Measurements from ENCODE around the gene BUD13. TPM values are rescaled to one million over a fixed set of nuclear protein-coding genes. Genes with fewer than 3 reads are reported as not detected.
"Not testable (repeated sequence)": the region's sequence is repeated elsewhere in the genome, so short reads cannot be mapped to it uniquely, and the experiment has no call there.

Gene BUD13
- total and polyA plus RNA-seq, 2 of the 4 experiments (the other 2 are of a cell fraction): 11.2 to 14.0 TPM

DNA sequence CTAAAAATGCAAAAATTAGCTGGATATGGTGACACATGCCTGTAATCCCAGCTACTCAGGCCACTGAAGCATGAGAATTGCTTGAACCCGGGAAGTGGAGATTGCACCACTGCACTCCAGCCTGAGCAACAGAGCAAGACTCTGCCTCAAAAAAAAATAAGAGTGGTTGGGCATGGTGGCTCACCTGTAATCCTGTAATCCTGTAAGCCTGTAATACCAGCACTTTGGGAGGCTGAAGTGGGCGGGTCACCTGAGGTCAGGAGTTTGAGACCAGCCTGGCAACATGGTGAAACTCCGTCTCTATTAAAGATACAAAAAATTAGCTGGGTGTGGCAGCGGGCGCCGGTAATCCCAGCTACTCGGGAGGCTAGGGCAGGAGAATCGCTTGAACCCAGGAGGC lies 16.7 kb downstream of the BUD13 start:
- intact Hi-C loops (cut with micrococcal nuclease); BruUV-seq (replicated peaks); H4K91ac ChIP-seq (ENCODE audit: insufficient read depth, low read depth, low read length); H3K56ac ChIP-seq (ENCODE audit: extremely low read depth, insufficient read depth, low read length); H3K79me1 ChIP-seq (ENCODE audit: low read depth in 1 of 2, low read length in 2 of 2); H3K9me3 ChIP-seq (ENCODE audit: control insufficient read depth, insufficient read depth, low read length); H4K20me1 ChIP-seq (ENCODE audit: insufficient read depth, low read length); H2BK5ac ChIP-seq (ENCODE audit: low read depth, low read length, poor library complexity, severe bottlenecking); H3K18ac ChIP-seq (ENCODE audit: low read depth, low read length); H2AK5ac ChIP-seq (ENCODE audit: low read depth, low read length); H3K27me3 ChIP-seq (ENCODE audit: control insufficient read depth, insufficient read depth, low read length); in situ Hi-C loops (cut with MboI; ENCODE audit: low sequenced_read_pairs); H4K8ac ChIP-seq (ENCODE audit: low read depth in 2 of 2, low read length in 2 of 2); H2BK20ac ChIP-seq (ENCODE audit: low read depth, low read length); ATAC-seq (ENCODE audit: low read depth); dilution Hi-C loops (cut with HindIII; ENCODE audit: low sequenced_read_pairs, unreplicated experiment); H2AFZ ChIP-seq (replicated peaks; ENCODE audit: low read length, poor library complexity); H3K14ac ChIP-seq (replicated peaks; ENCODE audit: low read depth, low read length); H4K5ac ChIP-seq (ENCODE audit: low read depth, low read length); H2AK9ac ChIP-seq (replicated peaks; ENCODE audit: low read depth, low read length, poor library complexity); H3K4me2 ChIP-seq (ENCODE audit: low read depth, low read length); POLR2A ChIA-PET (ENCODE audit: unreplicated experiment); H3K4me1 ChIP-seq (ENCODE audit: control insufficient read depth, insufficient read depth, low read length); H2BK120ac ChIP-seq (ENCODE audit: low read depth, low read length); H2BK15ac ChIP-seq (ENCODE audit: low read depth, low read length); H3K23ac ChIP-seq (ENCODE audit: low read depth, low read length); H3K9me1 ChIP-seq (ENCODE audit: insufficient read depth, low read length); H3K4ac ChIP-seq (ENCODE audit: low read depth, low read length); H3K9ac ChIP-seq (ENCODE audit: low read depth, low read length); H3K27ac ChIP-seq (ENCODE audit: insufficient read depth, low read length); H3K4me3 ChIP-seq (ENCODE audit: insufficient read depth, low read depth, low read length); DNase-seq: not testable (repeated sequence)
- CTCF ChIA-PET: interaction anchor here (3.8 kb wide), 1 partner anchor 13 kb away, joined by 16 read pairs; no protein-coding TSS in a partner anchor
- peaks cover 25% of the 10 kb centered on the region for H3K36me3 ChIP-seq (ENCODE audit: control insufficient read depth, insufficient read depth, low read length)
- WGBS, 2 experiments (ENCODE audit: extremely low coverage in 2 of 2, insufficient read length in 1 of 2): 94% methylated on average over 3 of the region's 8 CpGs; no CpG with 5 or more reads in 1 of the 2 experiments

Measured in IMR-90 (cell line).